Measurements from ENCODE around the gene GPR18.

The GPR18 gene

GRCh38 chr13:99225078-99225477, 33.1 kb downstream of the GPR18 start:
- Histone ChIP-seq H3K4me1 (ENCODE audit: control insufficient read depth, low read length) (peaks cover 100% of the 10 kb centered on the region), H3K79me2 (ENCODE audit: control insufficient read depth, low read length) (peaks cover 97% of the 10 kb centered on the region), H3K4me2 (ENCODE audit: low read length) (peak overlapping the region; percentile 60), H3K27ac (ENCODE audit: low read depth, low read length) (no peak overlapping the region), H3K9me3 (ENCODE audit: control insufficient read depth, insufficient read depth, low read length) (no peaks in the 10 kb centered on the region), H3K36me3 (ENCODE audit: control insufficient read depth, low read length) (peaks cover 14% of the 10 kb centered on the region), H3F3A (ENCODE audit: control insufficient read depth, insufficient read depth) (peaks cover 17% of the 10 kb centered on the region), H3K27me3 (ENCODE audit: control insufficient read depth, low read length) (no peaks in the 10 kb centered on the region), H4K20me1 (ENCODE audit: control insufficient read depth, insufficient read depth, low read depth, low read length) (peaks cover 21% of the 10 kb centered on the region; the same call in 1 of the 2 replicates), H3K4me3 (ENCODE audit: low read length) (peak overlapping the region; percentile 24; the same call in 1 of the 2 replicates), H3K9me2 (replicated peaks; ENCODE audit: control insufficient read depth, low read length) (no peaks in the 10 kb centered on the region)
- TF ChIP-seq EZH2phosphoT487 (IDR thresholded peaks at IDR 0.05; ENCODE audit: borderline replicate concordance, low read length), result no peak
- no peak for TF ChIP-seq CTCF (IDR thresholded peaks at IDR 0.05; ENCODE audit: low read depth, low read length, poor library complexity, severe bottlenecking)

GRCh38 chr13:99224021-99224420, 34.2 kb downstream of the GPR18 start:
- Histone ChIP-seq H3K4me3 (ENCODE audit: low read length) (peak overlapping the region; percentile 37), H3K27me3 (ENCODE audit: control insufficient read depth, low read length) (no peaks in the 10 kb centered on the region), H3K79me2 (ENCODE audit: control insufficient read depth, low read length) (peaks cover 97% of the 10 kb centered on the region), H3K4me2 (ENCODE audit: low read length) (peak overlapping the region; percentile 60), H3K9me2 (replicated peaks; ENCODE audit: control insufficient read depth, low read length) (no peaks in the 10 kb centered on the region), H4K20me1 (ENCODE audit: control insufficient read depth, insufficient read depth, low read depth, low read length) (peaks cover 24% of the 10 kb centered on the region; the same call in 1 of the 2 replicates), H3K27ac (ENCODE audit: low read depth, low read length) (peak overlapping the region; percentile 7; the same call in 1 of the 2 replicates), H3K4me1 (ENCODE audit: control insufficient read depth, low read length) (peaks cover 100% of the 10 kb centered on the region), H3F3A (ENCODE audit: control insufficient read depth, insufficient read depth) (peaks cover 8% of the 10 kb centered on the region), H3K36me3 (ENCODE audit: control insufficient read depth, low read length) (peaks cover 14% of the 10 kb centered on the region), H3K9me3 (ENCODE audit: control insufficient read depth, insufficient read depth, low read length) (no peaks in the 10 kb centered on the region)
- TF ChIP-seq CTCF (IDR thresholded peaks at IDR 0.05; ENCODE audit: low read depth, low read length, poor library complexity, severe bottlenecking) (no peak), EZH2phosphoT487 (IDR thresholded peaks at IDR 0.05; ENCODE audit: borderline replicate concordance, low read length) (no peak)

GRCh38 chr13:99223587-99223986, 34.6 kb downstream of the GPR18 start:
- Histone ChIP-seq H3K4me2 (ENCODE audit: low read length) (peak overlapping the region; percentile 60), H3F3A (ENCODE audit: control insufficient read depth, insufficient read depth) (peaks cover 5% of the 10 kb centered on the region), H3K79me2 (ENCODE audit: control insufficient read depth, low read length) (peaks cover 98% of the 10 kb centered on the region), H3K36me3 (ENCODE audit: control insufficient read depth, low read length) (peaks cover 14% of the 10 kb centered on the region), H4K20me1 (ENCODE audit: control insufficient read depth, insufficient read depth, low read depth, low read length) (peaks cover 24% of the 10 kb centered on the region; the same call in 1 of the 2 replicates), H3K9me3 (ENCODE audit: control insufficient read depth, insufficient read depth, low read length) (no peaks in the 10 kb centered on the region), H3K9me2 (replicated peaks; ENCODE audit: control insufficient read depth, low read length) (no peaks in the 10 kb centered on the region), H3K27ac (ENCODE audit: low read depth, low read length) (peak overlapping the region; percentile 7; the same call in 1 of the 2 replicates), H3K27me3 (ENCODE audit: control insufficient read depth, low read length) (no peaks in the 10 kb centered on the region), H3K4me3 (ENCODE audit: low read length) (peak overlapping the region; percentile 37), H3K4me1 (ENCODE audit: control insufficient read depth, low read length) (peaks cover 100% of the 10 kb centered on the region)
- TF ChIP-seq CTCF (IDR thresholded peaks at IDR 0.05; ENCODE audit: low read depth, low read length, poor library complexity, severe bottlenecking) (no peak), EZH2phosphoT487 (IDR thresholded peaks at IDR 0.05; ENCODE audit: borderline replicate concordance, low read length) (no peak)
